ENCODE data around the gene SHISA5.
A peak's percentile ranks its signal among the peaks of the same experiment; 100 is the strongest.
"Not testable (repeated sequence)": the region's sequence is repeated elsewhere in the genome, so short reads cannot be mapped to it uniquely, and the experiment has no call there.

SHISA5 gene

DNA sequence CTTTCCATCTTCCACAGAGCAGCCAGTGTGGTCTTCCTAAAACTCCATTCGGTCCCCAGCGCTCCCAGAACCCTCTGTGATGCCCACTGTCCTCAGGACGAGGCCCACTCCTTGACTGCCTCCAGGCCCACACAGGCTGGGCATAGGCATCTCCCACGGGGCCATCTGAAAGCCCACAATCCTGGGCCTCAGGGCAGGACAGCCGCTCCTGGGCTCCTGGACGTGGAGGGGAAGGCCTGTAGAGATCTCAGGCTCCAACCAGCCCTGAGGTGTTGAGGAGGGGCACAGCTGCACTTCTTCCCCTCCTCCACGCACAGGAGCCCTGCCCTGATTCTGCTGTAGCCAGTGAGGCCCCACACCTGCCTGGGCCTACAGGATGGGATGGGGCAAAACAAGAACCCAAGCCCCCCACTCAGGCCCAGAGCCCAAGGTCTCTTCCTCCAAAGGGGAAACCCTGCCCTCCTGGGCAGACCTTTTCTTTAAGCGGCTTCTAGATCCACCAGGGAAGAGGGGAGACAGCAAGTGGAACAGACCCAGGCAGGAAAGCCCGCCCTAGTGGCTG is 25.9 kb downstream of the SHISA5 start:
- no peak for DNase-seq (ENCODE audit: low read depth in 2 of 2)

DNA sequence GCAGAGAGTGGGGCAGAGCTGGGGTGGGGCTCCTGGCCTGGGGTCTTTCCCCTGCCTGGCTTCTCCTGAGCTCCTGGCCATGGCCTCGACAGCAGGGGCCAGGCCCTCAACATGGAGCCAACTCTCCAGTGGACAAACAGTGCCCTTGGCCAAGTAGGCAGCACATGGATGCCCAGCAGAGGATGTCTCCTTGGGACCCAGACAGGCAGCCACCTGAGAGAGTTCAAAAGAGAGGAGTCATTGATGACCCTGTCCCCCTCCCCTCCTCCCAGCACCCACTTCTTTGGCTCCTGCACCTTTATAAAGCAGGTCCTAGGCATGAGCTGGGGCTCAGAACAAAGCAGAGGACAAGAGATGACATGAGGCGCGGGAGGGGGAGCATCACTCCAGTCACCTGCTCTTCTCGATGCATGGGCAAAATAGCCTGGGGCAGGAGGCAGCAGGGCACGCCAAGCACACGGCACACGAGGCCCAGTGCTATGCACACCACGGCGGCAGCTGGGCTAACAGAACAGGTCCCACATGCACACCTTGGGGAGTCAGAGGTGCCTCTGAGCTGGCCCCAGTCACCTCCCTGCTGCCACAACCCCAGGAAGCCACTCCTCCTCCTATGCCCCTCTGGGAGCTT is 27.4 kb downstream of the SHISA5 start:
- DNase-seq (ENCODE audit: low read depth in 2 of 2), result no peak

DNA sequence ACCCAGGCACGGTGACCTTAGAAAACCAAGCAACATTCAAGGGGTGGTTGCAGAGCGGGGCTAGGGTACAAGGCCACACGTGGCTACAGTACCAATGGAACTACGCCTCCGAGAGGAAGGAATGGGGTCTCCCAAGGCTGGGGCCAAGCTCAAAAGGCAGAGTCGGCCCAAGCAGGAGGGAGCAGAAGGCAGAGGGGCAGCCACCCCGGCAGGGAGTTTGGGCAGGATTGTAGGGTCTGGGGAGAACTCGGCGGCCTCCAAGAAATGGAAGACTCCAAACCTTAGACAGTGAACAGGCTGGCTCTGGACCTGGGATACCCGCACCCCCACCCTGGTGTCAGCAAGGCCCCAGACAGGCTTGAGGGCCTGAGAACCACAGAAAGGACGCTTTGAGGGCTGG is 28.8 kb downstream of the SHISA5 start:
- no peak for DNase-seq (ENCODE audit: low read depth in 2 of 2)

GRCh38 chr3:48474619-48475018 is 29.4 kb downstream of the SHISA5 start:
- no peak for DNase-seq (ENCODE audit: low read depth in 2 of 2)

DNA sequence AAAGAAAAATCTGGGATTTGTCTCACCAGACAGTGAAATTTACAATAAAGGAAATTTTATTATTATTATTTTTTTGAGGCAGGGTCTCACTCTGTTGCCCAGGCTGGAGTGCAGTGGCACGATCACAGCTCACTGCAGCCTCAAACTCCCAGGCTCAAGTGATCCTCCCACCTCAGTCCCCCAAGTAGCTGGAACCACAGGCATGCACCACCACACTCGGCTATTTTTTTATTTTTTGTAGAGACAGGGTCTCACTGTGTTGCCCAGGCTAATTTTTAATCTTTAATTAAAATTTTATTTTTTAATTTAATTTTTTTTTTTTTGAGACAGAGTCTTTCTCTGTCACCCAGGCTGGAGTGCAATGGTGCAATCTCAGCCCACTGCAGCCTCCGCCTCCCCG is 29.9 kb downstream of the SHISA5 start:
- DNase-seq (ENCODE audit: low read depth in 2 of 2), result not testable (repeated sequence)

DNA sequence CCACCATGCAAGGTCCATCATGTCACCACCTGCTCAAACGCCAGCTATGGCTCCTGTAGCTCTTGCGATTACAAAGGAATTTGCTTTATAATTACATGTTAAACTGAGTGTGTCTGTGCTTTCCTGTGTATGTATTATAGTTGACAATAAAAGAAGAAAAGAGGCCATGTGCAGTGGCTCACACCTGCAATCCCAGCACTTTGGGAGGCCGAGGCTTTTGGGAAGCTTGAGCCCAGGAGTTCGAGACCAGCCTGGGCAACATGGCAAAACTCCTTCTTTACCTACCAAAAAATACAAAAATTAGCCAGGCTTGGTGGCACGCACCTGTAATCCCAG is 30.4 kb downstream of the SHISA5 start:
- DNase-seq (ENCODE audit: low read depth in 2 of 2), result no peak

GRCh38 chr3:48472923-48473616 is 30.9 kb downstream of the SHISA5 start:
- DNase-seq (ENCODE audit: low read depth in 2 of 2), result peak; percentile 88 to 91

DNA sequence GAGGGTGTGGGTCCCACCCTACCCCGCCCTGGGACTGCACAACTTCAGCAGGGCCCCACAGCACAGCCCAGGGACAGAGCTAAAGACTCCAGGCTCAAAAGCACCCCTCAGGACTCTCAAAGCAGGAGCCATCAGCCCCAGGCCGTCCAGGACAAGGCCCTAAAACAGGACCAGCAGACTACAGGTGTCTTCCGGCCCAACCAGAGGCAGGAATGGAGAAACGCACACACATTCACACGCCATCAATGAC is 31.4 kb downstream of the SHISA5 start:
- no peak for DNase-seq (ENCODE audit: low read depth in 2 of 2)

DNA sequence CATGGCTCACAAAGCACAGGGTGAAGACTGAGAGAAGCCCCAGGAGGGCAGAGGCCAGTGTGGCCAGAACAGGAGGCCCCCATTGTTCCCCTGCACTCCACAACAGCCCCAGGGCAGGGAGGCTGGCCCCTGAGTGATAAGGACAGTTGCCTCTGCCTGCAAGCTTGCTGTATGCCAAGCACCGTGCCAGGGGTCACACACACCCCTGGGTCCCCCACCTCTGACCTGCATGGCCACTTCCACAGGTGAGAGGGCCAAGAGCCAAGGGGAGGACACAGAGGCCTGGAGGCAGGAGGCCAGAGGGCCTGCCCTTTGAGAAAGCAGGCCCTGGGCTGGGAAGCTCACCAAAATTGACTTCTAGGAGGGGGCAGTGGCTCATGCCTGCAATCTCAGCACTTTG is 33.7 kb downstream of the SHISA5 start:
- no peak for DNase-seq (ENCODE audit: low read depth in 2 of 2)

GRCh38 chr3:48469046-48469915 is 34.7 kb downstream of the SHISA5 start:
- no peak for DNase-seq (ENCODE audit: low read depth in 2 of 2)

- no peak for DNase-seq (ENCODE audit: low read depth in 2 of 2)
These were observed 35.6 kb downstream of the SHISA5 start for GRCh38 chr3:48468329-48468731.

DNA sequence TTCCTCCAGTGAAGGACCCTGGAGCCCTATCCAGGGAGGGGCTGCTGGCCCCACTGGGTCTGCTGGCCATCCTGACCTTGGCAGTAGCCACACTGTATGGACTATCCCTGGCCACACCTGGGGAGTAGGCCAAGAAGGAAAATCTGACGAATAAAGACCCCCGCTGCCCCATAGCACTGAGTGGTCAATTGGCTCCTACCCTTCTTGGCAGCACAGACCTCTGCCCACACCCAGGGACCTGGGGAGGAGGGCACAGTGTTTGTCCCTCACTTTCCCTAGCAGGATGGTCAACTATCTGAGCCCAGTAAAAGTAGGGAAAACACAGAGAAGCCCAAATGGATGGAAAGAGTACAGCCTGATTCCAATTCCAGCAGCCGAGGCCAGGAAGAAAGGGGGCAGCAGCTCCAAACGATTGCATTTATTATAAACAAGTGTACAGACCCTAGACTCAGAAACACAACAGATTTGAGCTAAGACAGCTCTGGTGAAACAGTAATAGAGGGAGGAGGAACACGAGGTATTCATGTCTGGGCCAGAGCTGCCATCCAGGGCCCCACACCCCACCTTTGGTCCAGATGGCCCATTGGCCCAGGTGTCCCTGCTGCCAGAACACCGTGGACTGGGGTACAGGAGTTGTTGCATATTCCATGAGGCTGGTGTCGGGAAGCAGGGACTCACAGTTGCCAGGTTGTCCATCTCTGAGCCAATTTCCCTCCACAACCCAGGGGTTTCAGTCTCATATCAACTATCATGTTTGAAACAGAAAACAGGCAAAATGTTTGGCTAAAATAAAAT is 36.3 kb downstream of the SHISA5 start:
- no peak for DNase-seq (ENCODE audit: low read depth in 2 of 2)

GRCh38 chr3:48467110-48467454 is 36.9 kb downstream of the SHISA5 start:
- DNase-seq (ENCODE audit: low read depth in 2 of 2), result no peak

DNA sequence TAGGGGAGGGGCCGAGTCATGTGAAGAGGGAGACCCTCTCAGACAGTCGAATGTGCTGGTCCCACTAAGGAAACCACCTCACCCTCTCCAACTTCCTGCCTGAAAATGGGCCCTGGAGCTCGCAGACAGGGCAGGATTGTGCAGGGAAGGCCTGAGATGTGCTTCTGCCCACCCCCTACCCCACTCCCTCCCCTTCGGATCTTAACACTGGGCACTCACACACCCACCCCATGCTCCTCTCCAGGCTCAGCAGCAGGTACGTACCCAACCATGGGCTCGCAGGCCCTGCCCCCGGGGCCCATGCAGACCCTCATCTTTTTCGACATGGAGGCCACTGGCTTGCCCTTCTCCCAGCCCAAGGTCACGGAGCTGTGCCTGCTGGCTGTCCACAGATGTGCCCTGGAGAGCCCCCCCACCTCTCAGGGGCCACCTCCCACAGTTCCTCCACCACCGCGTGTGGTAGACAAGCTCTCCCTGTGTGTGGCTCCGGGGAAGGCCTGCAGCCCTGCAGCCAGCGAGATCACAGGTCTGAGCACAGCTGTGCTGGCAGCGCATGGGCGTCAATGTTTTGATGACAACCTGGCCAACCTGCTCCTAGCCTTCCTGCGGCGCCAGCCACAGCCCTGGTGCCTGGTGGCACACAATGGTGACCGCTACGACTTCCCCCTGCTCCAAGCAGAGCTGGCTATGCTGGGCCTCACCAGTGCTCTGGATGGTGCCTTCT is 37.4 kb downstream of the SHISA5 start:
- no peak for DNase-seq (ENCODE audit: low read depth in 2 of 2)

- DNase-seq (ENCODE audit: low read depth in 2 of 2), result peak; percentile 69 to 73
These were observed 38.2 kb downstream of the SHISA5 start for GRCh38 chr3:48465531-48466378.

GRCh38 chr3:48465237-48465530 is 38.8 kb downstream of the SHISA5 start:
- no peak for DNase-seq (ENCODE audit: low read depth in 2 of 2)

- no peak for DNase-seq (ENCODE audit: low read depth in 2 of 2)
These were observed 39.2 kb downstream of the SHISA5 start for GRCh38 chr3:48464713-48465221.

DNA sequence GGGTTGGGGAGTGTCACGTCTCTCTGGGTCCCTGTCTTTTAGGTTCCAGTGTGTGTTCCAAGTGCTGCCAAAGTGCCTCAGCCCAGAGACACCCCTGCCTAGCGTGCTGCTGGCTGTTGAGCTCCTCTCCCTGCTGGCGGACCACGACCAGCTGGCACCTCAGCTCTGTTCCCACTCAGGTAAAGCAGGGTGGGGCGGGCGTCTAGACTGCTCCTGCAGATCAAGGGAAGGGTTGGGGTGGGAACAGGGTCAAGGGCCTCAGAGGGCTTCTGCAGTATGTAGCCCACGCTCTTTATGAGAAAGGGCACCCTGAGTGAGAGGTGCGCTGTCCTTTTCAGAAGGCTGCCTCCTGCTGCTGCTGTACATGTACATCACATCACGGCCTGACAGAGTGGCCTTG is 40.3 kb downstream of the SHISA5 start:
- no peak for DNase-seq (ENCODE audit: low read depth in 2 of 2)

GRCh38 chr3:48461767-48462166 is 42.2 kb downstream of the SHISA5 start:
- DNase-seq (ENCODE audit: low read depth in 2 of 2), result not testable (repeated sequence)

- no peak for DNase-seq (ENCODE audit: low read depth in 2 of 2)
These were observed 43.5 kb downstream of the SHISA5 start for GRCh38 chr3:48460517-48460902.

Measured in stimulated activated CD4-positive, alpha-beta T cell treated with anti-CD3 and anti-CD28 coated beads, Interleukin-1b, Interleukin-23, amount 100 ng/mL, for 4 hours (primary cell).